ENCODE measurements around the gene GALNT2. TPM values are rescaled to one million over a fixed set of nuclear protein-coding genes. Genes with fewer than 3 reads are reported as not detected.
A peak's percentile ranks its signal among the peaks of the same experiment; 100 is the strongest.

Gene GALNT2
- polyA plus RNA-seq, 1 donor: 47.1 TPM

- H3K27ac ChIP-seq (ENCODE audit: low read length): no peak overlapping the region
- peak in 1 of 2 donors; percentile 58 for DNase-seq
- H3K27me3 ChIP-seq (ENCODE audit: control insufficient read depth, insufficient read depth, low read length): no peaks in the 10 kb centered on the region
- no peaks in the 10 kb centered on the region for H3K36me3 ChIP-seq (ENCODE audit: control insufficient read depth, insufficient read depth, low read length)
- H3K4me1 ChIP-seq (ENCODE audit: control insufficient read depth, insufficient read depth, low read length): no peaks in the 10 kb centered on the region
- no peak overlapping the region for H3K4me3 ChIP-seq (ENCODE audit: low read length)
- no peaks in the 10 kb centered on the region for H3K9me3 ChIP-seq (ENCODE audit: control insufficient read depth, low read depth, low read length)
- 100% methylated on average over 1 of the region's 8 CpGs for WGBS (ENCODE audit: insufficient coverage, low lambda C conversion rate)
These were observed 72.7 kb downstream of the GALNT2 start for GRCh38 chr1:230139741-230140140.

- no peaks in the 10 kb centered on the region for H3K27me3 ChIP-seq (ENCODE audit: control insufficient read depth, insufficient read depth, low read length)
- WGBS (ENCODE audit: insufficient coverage, low lambda C conversion rate): 100% methylated on average over 1 of the region's 12 CpGs
- H3K4me1 ChIP-seq (ENCODE audit: control insufficient read depth, insufficient read depth, low read length): no peaks in the 10 kb centered on the region
- no peak overlapping the region for H3K27ac ChIP-seq (ENCODE audit: low read length)
- no peaks in the 10 kb centered on the region for H3K9me3 ChIP-seq (ENCODE audit: control insufficient read depth, low read depth, low read length)
- no peaks in the 10 kb centered on the region for H3K36me3 ChIP-seq (ENCODE audit: control insufficient read depth, insufficient read depth, low read length)
- DNase-seq: peak; percentile 60 to 63
- no peak overlapping the region for H3K4me3 ChIP-seq (ENCODE audit: low read length)
These were observed 73.4 kb downstream of the GALNT2 start for GRCh38 chr1:230140221-230141020.

GRCh38 chr1:230141021-230141648 lies 74.1 kb downstream of the GALNT2 start:
- Histone ChIP-seq H3K36me3 (ENCODE audit: control insufficient read depth, insufficient read depth, low read length) (no peaks in the 10 kb centered on the region), H3K4me3 (ENCODE audit: low read length) (no peak overlapping the region), H3K9me3 (ENCODE audit: control insufficient read depth, low read depth, low read length) (no peaks in the 10 kb centered on the region), H3K4me1 (ENCODE audit: control insufficient read depth, insufficient read depth, low read length) (no peaks in the 10 kb centered on the region), H3K27ac (ENCODE audit: low read length) (no peak overlapping the region), H3K27me3 (ENCODE audit: control insufficient read depth, insufficient read depth, low read length) (no peaks in the 10 kb centered on the region)
- 89% methylated on average over 1 of the region's 8 CpGs for WGBS (ENCODE audit: insufficient coverage, low lambda C conversion rate)
- no peak for DNase-seq

- H3K27me3 ChIP-seq (ENCODE audit: control insufficient read depth, insufficient read depth, low read length): no peaks in the 10 kb centered on the region
- 100% methylated on average over 1 of the region's 15 CpGs for WGBS (ENCODE audit: insufficient coverage, low lambda C conversion rate)
- H3K4me1 ChIP-seq (ENCODE audit: control insufficient read depth, insufficient read depth, low read length): peaks cover 3% of the 10 kb centered on the region
- no peak overlapping the region for H3K27ac ChIP-seq (ENCODE audit: low read length)
- H3K9me3 ChIP-seq (ENCODE audit: control insufficient read depth, low read depth, low read length): no peaks in the 10 kb centered on the region
- H3K36me3 ChIP-seq (ENCODE audit: control insufficient read depth, insufficient read depth, low read length): no peaks in the 10 kb centered on the region
- DNase-seq: no peak
- no peak overlapping the region for H3K4me3 ChIP-seq (ENCODE audit: low read length)
These were observed 75.0 kb downstream of the GALNT2 start for GRCh38 chr1:230141797-230142607.

- H3K4me3 ChIP-seq (ENCODE audit: low read length): no peak overlapping the region
- H3K9me3 ChIP-seq (ENCODE audit: control insufficient read depth, low read depth, low read length): no peaks in the 10 kb centered on the region
- peaks cover 3% of the 10 kb centered on the region for H3K4me1 ChIP-seq (ENCODE audit: control insufficient read depth, insufficient read depth, low read length)
- no peak overlapping the region for H3K27ac ChIP-seq (ENCODE audit: low read length)
- no peak for DNase-seq
- WGBS (ENCODE audit: insufficient coverage, low lambda C conversion rate): no CpG with 5 or more reads among the region's 5 CpGs
- no peaks in the 10 kb centered on the region for H3K27me3 ChIP-seq (ENCODE audit: control insufficient read depth, insufficient read depth, low read length)
- H3K36me3 ChIP-seq (ENCODE audit: control insufficient read depth, insufficient read depth, low read length): no peaks in the 10 kb centered on the region
These were observed 75.7 kb downstream of the GALNT2 start for GRCh38 chr1:230142608-230143210.

- Histone ChIP-seq H3K27ac (ENCODE audit: low read length) (no peak overlapping the region), H3K4me1 (ENCODE audit: control insufficient read depth, insufficient read depth, low read length) (peaks cover 6% of the 10 kb centered on the region), H3K36me3 (ENCODE audit: control insufficient read depth, insufficient read depth, low read length) (no peaks in the 10 kb centered on the region), H3K9me3 (ENCODE audit: control insufficient read depth, low read depth, low read length) (no peaks in the 10 kb centered on the region), H3K27me3 (ENCODE audit: control insufficient read depth, insufficient read depth, low read length) (no peaks in the 10 kb centered on the region), H3K4me3 (ENCODE audit: low read length) (no peak overlapping the region)
- no peak for DNase-seq
- no CpG with 5 or more reads among the region's 9 CpGs for WGBS (ENCODE audit: insufficient coverage, low lambda C conversion rate)
These were observed 76.5 kb downstream of the GALNT2 start for GRCh38 chr1:230143534-230143933.

- Histone ChIP-seq H3K4me1 (ENCODE audit: control insufficient read depth, insufficient read depth, low read length) (peaks cover 6% of the 10 kb centered on the region), H3K27me3 (ENCODE audit: control insufficient read depth, insufficient read depth, low read length) (no peaks in the 10 kb centered on the region), H3K27ac (ENCODE audit: low read length) (no peak overlapping the region), H3K4me3 (ENCODE audit: low read length) (no peak overlapping the region), H3K9me3 (ENCODE audit: control insufficient read depth, low read depth, low read length) (no peaks in the 10 kb centered on the region), H3K36me3 (ENCODE audit: control insufficient read depth, insufficient read depth, low read length) (no peaks in the 10 kb centered on the region)
- DNase-seq: no peak
- WGBS (ENCODE audit: insufficient coverage, low lambda C conversion rate): 100% methylated on average over 2 of the region's 14 CpGs
These were observed 77.1 kb downstream of the GALNT2 start for GRCh38 chr1:230144010-230144614.

- no peak for DNase-seq
- no peaks in the 10 kb centered on the region for H3K9me3 ChIP-seq (ENCODE audit: control insufficient read depth, low read depth, low read length)
- H3K36me3 ChIP-seq (ENCODE audit: control insufficient read depth, insufficient read depth, low read length): no peaks in the 10 kb centered on the region
- no peak overlapping the region for H3K4me3 ChIP-seq (ENCODE audit: low read length)
- no CpG with 5 or more reads among the region's 11 CpGs for WGBS (ENCODE audit: insufficient coverage, low lambda C conversion rate)
- H3K27ac ChIP-seq (ENCODE audit: low read length): no peak overlapping the region
- no peaks in the 10 kb centered on the region for H3K27me3 ChIP-seq (ENCODE audit: control insufficient read depth, insufficient read depth, low read length)
- peaks cover 6% of the 10 kb centered on the region for H3K4me1 ChIP-seq (ENCODE audit: control insufficient read depth, insufficient read depth, low read length)
These were observed 77.9 kb downstream of the GALNT2 start for GRCh38 chr1:230144758-230145504.

- no peak for DNase-seq
- no peak overlapping the region for H3K27ac ChIP-seq (ENCODE audit: low read length)
- H3K4me3 ChIP-seq (ENCODE audit: low read length): no peak overlapping the region
- no peaks in the 10 kb centered on the region for H3K36me3 ChIP-seq (ENCODE audit: control insufficient read depth, insufficient read depth, low read length)
- H3K27me3 ChIP-seq (ENCODE audit: control insufficient read depth, insufficient read depth, low read length): no peaks in the 10 kb centered on the region
- no peaks in the 10 kb centered on the region for H3K9me3 ChIP-seq (ENCODE audit: control insufficient read depth, low read depth, low read length)
- H3K4me1 ChIP-seq (ENCODE audit: control insufficient read depth, insufficient read depth, low read length): peaks cover 6% of the 10 kb centered on the region
- WGBS (ENCODE audit: insufficient coverage, low lambda C conversion rate): no CpG with 5 or more reads among the region's 8 CpGs
These were observed 78.5 kb downstream of the GALNT2 start for GRCh38 chr1:230145505-230145899.
